Endothelial cell of umbilical vein (primary cell): ENCODE data around the gene CD58. TPM values are rescaled to one million over a fixed set of nuclear protein-coding genes. Genes with fewer than 3 reads are reported as not detected.

Experiments
- BruUV-seq: library from RNA; stranded (reverse); fragments of 400-500 nt; replicated peaks from 2 replicates; lab custom pipeline; 2021; lab: Mats Ljungman, UMichigan
- CTCF ChIA-PET: fragments of 300-600, 350-600 bp; sonication (Branson Sonifier 250); formaldehyde crosslinking; loops from one replicate; lab custom pipeline; 2021; ENCODE audit warnings: antibody characterized with exemption, inconsistent platforms; lab: Charles Lee
- POLR2A ChIA-PET: fragments of 300-600, 350-600 bp; sonication (Branson Sonifier 250); formaldehyde crosslinking; loops from one replicate; lab custom pipeline; 2021; ENCODE audit warnings: antibody characterized with exemption, inconsistent platforms; lab: Charles Lee
- DNase-seq: peaks from one replicate; pipeline ENCODE4 v3.0.0-alpha.2; 2011; ENCODE audit warnings: low read depth, low spot score
- FAIRE-seq: peaks from 2 replicates; lab custom pipeline; 2011; peaks lifted over from hg19 to GRCh38; lab: Jason Lieb, UNC
- H2AFZ ChIP-seq: 2 replicates; pipeline ENCODE4 v1.6.0; 2012; ENCODE audit warnings: low read depth, low read length, control low read depth, inconsistent platforms
- H3K27ac ChIP-seq: 2 replicates; pipeline ENCODE4 v1.5.1; 2011; ENCODE audit warnings: low read depth, mild to moderate bottlenecking, control low read depth, low read length, moderate library complexity; ENCODE audit not compliant: insufficient read depth
- H3K27me3 ChIP-seq, 2 experiments: 2 replicates each; pipeline versions ENCODE4 v1.6.0 to v1.6.1; 2011; ENCODE audit warnings: low read length in 2 of 2, mixed read lengths in 1 of 2; ENCODE audit not compliant: control insufficient read depth in 2 of 2, insufficient read depth in 2 of 2
- H3K36me3 ChIP-seq, 2 experiments: 2 replicates in 1 of 2; 3 replicates in 1 of 2; pipeline ENCODE4 v1.5.1; 2011; ENCODE audit warnings: low read length in 2 of 2, mild to moderate bottlenecking in 1 of 2, moderate library complexity in 1 of 2; ENCODE audit not compliant: control insufficient read depth in 2 of 2, insufficient read depth in 2 of 2; ENCODE audit errors: extremely low read depth in 1 of 2
- H3K4me1 ChIP-seq: 3 replicates; pipeline ENCODE4 v1.5.1; 2011; ENCODE audit warnings: mild to moderate bottlenecking, low read length; ENCODE audit not compliant: control insufficient read depth, insufficient read depth; ENCODE audit errors: extremely low read depth
- H3K4me2 ChIP-seq: 2 replicates; pipeline ENCODE4 v1.6.1; 2011; ENCODE audit warnings: low read length, control low read depth, mixed read lengths; ENCODE audit not compliant: insufficient read depth
- H3K4me3 ChIP-seq, 3 experiments: fragments of 200-600 bp in 1 of 3; sonication (generic), shearing (Covaris generic) in 1 of 3; replicated peaks in 1 of 3; 2 replicates each; pipeline ENCODE4 v1.5.1; 2011 to 2016; ENCODE audit warnings: control low read depth in 3 of 3, low read length in 3 of 3, mild to moderate bottlenecking in 2 of 3, inconsistent platforms in 1 of 3, low read depth in 1 of 3, moderate library complexity in 1 of 3; ENCODE audit not compliant: insufficient read depth in 1 of 3
- H3K79me2 ChIP-seq: 2 replicates; pipeline ENCODE4 v1.6.0; 2012; ENCODE audit warnings: low read length, inconsistent platforms; ENCODE audit not compliant: control insufficient read depth, insufficient read depth
- H3K9ac ChIP-seq: replicated peaks from 2 replicates; pipeline ENCODE3; 2011; ENCODE audit warnings: low read length, control low read depth; ENCODE audit not compliant: insufficient read depth; ENCODE audit errors: extremely low read depth
- H3K9me1 ChIP-seq: replicated peaks from 3 replicates; pipeline ENCODE4 v1.6.0; 2011; ENCODE audit warnings: mild to moderate bottlenecking, low read length; ENCODE audit not compliant: control insufficient read depth, insufficient read depth; ENCODE audit errors: extremely low read depth
- H3K9me3 ChIP-seq: replicated peaks from 2 replicates; pipeline ENCODE4 v1.5.1; 2012; ENCODE audit warnings: low read length, inconsistent platforms; ENCODE audit not compliant: control insufficient read depth, insufficient read depth
- H4K20me1 ChIP-seq: replicated peaks from 2 replicates; pipeline ENCODE3; 2011; ENCODE audit warnings: mild to moderate bottlenecking, low read length; ENCODE audit not compliant: control insufficient read depth, insufficient read depth; ENCODE audit errors: extremely low read depth
- EZH2 ChIP-seq: IDR thresholded peaks from 2 replicates; pipeline ENCODE4 v1.6.1; 2012; ENCODE audit warnings: borderline replicate concordance, low read depth, mild to moderate bottlenecking, moderate library complexity, low read length, inconsistent platforms; ENCODE audit not compliant: severe bottlenecking
- FOS ChIP-seq: IDR thresholded peaks from 2 replicates; pipeline ENCODE4 v1.6.1; 2011; ENCODE audit warnings: mild to moderate bottlenecking, low read length, moderate library complexity, borderline replicate concordance; ENCODE audit not compliant: insufficient read depth
- GATA2 ChIP-seq: IDR thresholded peaks from 2 replicates; pipeline ENCODE4 v1.7.0; 2011; ENCODE audit warnings: low read depth, mild to moderate bottlenecking, moderate library complexity, mixed read lengths, low read length; ENCODE audit not compliant: insufficient read length, insufficient read depth
- JUN ChIP-seq: IDR thresholded peaks from 2 replicates; pipeline ENCODE4 v1.6.1; 2011; ENCODE audit warnings: borderline replicate concordance, low read depth; ENCODE audit not compliant: insufficient read length, insufficient read depth
- MYC ChIP-seq: IDR thresholded peaks from one replicate; pipeline ENCODE4 v1.6.1; 2011; ENCODE audit warnings: mild to moderate bottlenecking, low read depth, low read length
- POLR2A ChIP-seq: IDR thresholded peaks from 2 replicates; pipeline ENCODE4 v1.6.1; 2012; ENCODE audit warnings: low read depth, mild to moderate bottlenecking, control low read depth, low read length
- POLR2AphosphoS5 ChIP-seq: IDR thresholded peaks from 2 replicates; pipeline ENCODE4 v1.6.1; 2012; ENCODE audit warnings: low read depth, mild to moderate bottlenecking, control low read depth, low read length, moderate library complexity; ENCODE audit not compliant: insufficient read depth
- dilution Hi-C: fragments of 300-500 bp; cut with MboI; formaldehyde crosslinking; loops from one replicate; pipeline ENCODE4 v1.15.0; 2019; ENCODE audit warnings: low sequenced_read_pairs; ENCODE audit not compliant: extremely low pct_ligation_motif_present
- intact Hi-C: fragments of 100-400 bp; cut with micrococcal nuclease; formaldehyde crosslinking; loops from one replicate; pipeline ENCODE4 v1.10.0; 2022
- polyA plus RNA-seq, 4 experiments: library from polyadenylated mRNA; depleted of rRNA in 3 of 4; stranded (reverse) in 3 of 4; unstranded in 1 of 4; fragments of >200 nt; gene quantifications; 2 replicates each; pipeline versions ENCODE4 v1.2.1 to v1.2.3, GENCODE V29; 2011 to 2012; ENCODE audit warnings: missing spikeins in 1 of 4
- total RNA-seq: library from RNA; stranded (reverse); gene quantifications from 2 replicates; pipeline ENCODE4 v1.2.3, GENCODE V29; 2021
- TF ChIP-seq, protein P1 (sequence below), 2 donors: IDR thresholded peaks; 1 replicate in 1 of 2; 2 replicates in 1 of 2; pipeline ENCODE4 v1.5.1; 2011; ENCODE audit warnings: low read length in 2 of 2, mild to moderate bottlenecking in 2 of 2, moderate library complexity in 2 of 2, control low read depth in 1 of 2, inconsistent platforms in 1 of 2, low read depth in 1 of 2; ENCODE audit not compliant: insufficient read depth in 1 of 2; ENCODE audit errors: extremely low read depth in 1 of 2
- TF ChIP-seq, protein P2 (sequence below): IDR thresholded peaks from 2 replicates; pipeline ENCODE4 v1.6.1; 2011; ENCODE audit not compliant: insufficient read depth, insufficient read length

The CD58 gene
- total and polyA plus RNA-seq, 2 donors (not counting 3 experiments of a cell fraction or from before 2014, with no cell fraction given), result 9.8 to 12.7 TPM

DNA sequence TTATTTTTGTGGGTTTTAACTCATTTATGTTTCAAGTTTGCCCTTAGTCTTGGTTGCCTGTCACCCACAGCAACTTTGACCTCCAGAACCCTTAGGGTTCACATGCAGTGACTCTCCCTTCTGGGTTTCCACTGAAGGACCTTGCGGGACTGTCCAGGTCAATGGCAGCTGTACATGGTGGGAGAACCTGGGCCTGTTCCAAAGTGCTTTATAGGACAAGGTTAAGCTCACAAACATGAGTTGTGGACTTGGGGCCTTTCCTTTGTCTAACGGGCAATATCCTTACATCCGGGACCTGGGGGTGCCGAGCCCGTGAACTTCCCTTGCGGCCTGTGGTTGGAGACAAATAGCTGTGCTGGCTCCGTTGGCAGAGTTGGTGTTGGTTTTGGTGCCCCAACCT is 77.8 kb downstream of the CD58 start:
- TF ChIP-seq POLR2AphosphoS5, result no peak
- TF ChIP-seq FOS, result no peak
- TF ChIP-seq JUN, result no peak
- TF ChIP-seq, protein P1, sequence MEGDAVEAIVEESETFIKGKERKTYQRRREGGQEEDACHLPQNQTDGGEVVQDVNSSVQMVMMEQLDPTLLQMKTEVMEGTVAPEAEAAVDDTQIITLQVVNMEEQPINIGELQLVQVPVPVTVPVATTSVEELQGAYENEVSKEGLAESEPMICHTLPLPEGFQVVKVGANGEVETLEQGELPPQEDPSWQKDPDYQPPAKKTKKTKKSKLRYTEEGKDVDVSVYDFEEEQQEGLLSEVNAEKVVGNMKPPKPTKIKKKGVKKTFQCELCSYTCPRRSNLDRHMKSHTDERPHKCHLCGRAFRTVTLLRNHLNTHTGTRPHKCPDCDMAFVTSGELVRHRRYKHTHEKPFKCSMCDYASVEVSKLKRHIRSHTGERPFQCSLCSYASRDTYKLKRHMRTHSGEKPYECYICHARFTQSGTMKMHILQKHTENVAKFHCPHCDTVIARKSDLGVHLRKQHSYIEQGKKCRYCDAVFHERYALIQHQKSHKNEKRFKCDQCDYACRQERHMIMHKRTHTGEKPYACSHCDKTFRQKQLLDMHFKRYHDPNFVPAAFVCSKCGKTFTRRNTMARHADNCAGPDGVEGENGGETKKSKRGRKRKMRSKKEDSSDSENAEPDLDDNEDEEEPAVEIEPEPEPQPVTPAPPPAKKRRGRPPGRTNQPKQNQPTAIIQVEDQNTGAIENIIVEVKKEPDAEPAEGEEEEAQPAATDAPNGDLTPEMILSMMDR (IDR thresholded peaks at IDR 0.05; ENCODE audit: extremely low read depth in 1 of 2, insufficient read depth in 1 of 2, low read depth in 1 of 2, low read length in 2 of 2), result no peak
- no peak for TF ChIP-seq GATA2
- TF ChIP-seq, protein P2, sequence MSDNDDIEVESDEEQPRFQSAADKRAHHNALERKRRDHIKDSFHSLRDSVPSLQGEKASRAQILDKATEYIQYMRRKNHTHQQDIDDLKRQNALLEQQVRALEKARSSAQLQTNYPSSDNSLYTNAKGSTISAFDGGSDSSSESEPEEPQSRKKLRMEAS, result no peak
- no peak for TF ChIP-seq EZH2
- TF ChIP-seq POLR2A, result no peak
- TF ChIP-seq MYC, result no peak
- no peaks in the 10 kb centered on the region for H3K9me1 ChIP-seq
- H3K36me3 ChIP-seq, result no peaks in the 10 kb centered on the region
- H3K27ac ChIP-seq, result no peak overlapping the region
- peaks cover 25% of the 10 kb centered on the region for H3K4me1 ChIP-seq
- DNase-seq (no peak), FAIRE-seq (no peak)
- intact Hi-C loops, result no loop called here
- dilution Hi-C loops, result loop anchor here (25.0 kb wide), 1 partner anchor 106 kb away; no protein-coding TSS in a partner anchor
- no TSS peak for BruUV-seq
- H3K9me3 ChIP-seq, result no peaks in the 10 kb centered on the region
- H3K4me2 ChIP-seq, result no peak overlapping the region
- no peaks in the 10 kb centered on the region for H3K79me2 ChIP-seq
- ChIA-PET POLR2A (no interaction called here), CTCF (interaction anchor here (0.7 to 3.6 kb wide), 5 partner anchors 8 to 685 kb away, joined by 3 to 34 read pairs (median 5); no protein-coding TSS in a partner anchor)
- no peaks in the 10 kb centered on the region for H4K20me1 ChIP-seq
- H2AFZ ChIP-seq, result no peak overlapping the region
- H3K27me3 ChIP-seq, result no peaks in the 10 kb centered on the region
- H3K9ac ChIP-seq, result no peak overlapping the region
- H3K4me3 ChIP-seq, result no peak overlapping the region
